Activated gamma-delta T cell treated with anti-CD3 and anti-CD28 coated beads, Interleukin-2, amount 50 U/mL, for 16 hours (primary cell): ENCODE data around the gene CGB1.
"Not testable (repeated sequence)": the region's sequence is repeated elsewhere in the genome, so short reads cannot be mapped to it uniquely, and the experiment has no call there.

ENCODE experiments used
- DNase-seq: peaks from one replicate; pipeline ENCODE4 v3.0.0-alpha.2; 2020; ENCODE audit warnings: low read depth

CGB1 gene

DNA sequence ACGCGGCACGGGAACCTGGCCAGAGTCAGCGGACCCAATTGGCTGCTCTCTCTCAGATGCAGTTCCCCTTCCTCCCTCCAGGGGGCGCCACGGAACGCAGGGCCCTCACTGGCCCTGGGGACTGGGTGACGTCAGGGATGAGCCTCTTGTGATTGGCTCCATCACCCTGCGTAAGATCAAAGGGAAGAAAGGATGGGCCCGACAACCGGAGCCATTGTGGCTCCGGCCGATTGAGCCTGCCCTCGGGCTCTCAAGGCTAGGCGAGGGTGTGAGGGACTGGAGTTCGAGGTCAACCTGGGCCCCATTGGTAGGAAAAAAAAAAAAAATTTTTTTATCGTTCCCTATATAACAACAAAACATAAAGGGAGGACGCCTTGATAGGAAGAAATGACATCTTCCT is at the start of gene CGB1:
Gene CGB1, minus strand, starts transcription at position 81 of the 400 bp plus-strand sequence. CDS start 184 bp downstream, outside the sequence.
- not testable (repeated sequence) for DNase-seq

DNA sequence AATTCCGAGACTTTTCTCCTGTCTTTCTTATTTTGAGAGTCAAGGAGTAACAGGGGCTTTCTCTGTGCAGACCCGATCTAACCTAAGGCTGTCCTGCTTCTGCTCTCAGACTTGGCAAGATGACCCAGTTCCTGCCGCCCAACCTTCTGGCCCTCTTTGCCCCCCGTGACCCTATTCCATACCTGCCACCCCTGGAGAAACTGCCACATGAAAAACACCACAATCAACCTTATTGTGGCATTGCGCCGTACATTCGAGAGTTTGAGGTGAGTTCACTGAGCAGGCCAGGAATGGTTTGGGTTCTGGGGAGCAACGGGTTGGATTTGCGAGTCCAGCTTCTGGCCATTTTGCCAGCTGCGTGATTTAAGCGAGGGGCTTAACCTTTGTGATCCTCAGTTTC is 49.6 kb upstream of the CGB1 start:
- no peak for DNase-seq

DNA sequence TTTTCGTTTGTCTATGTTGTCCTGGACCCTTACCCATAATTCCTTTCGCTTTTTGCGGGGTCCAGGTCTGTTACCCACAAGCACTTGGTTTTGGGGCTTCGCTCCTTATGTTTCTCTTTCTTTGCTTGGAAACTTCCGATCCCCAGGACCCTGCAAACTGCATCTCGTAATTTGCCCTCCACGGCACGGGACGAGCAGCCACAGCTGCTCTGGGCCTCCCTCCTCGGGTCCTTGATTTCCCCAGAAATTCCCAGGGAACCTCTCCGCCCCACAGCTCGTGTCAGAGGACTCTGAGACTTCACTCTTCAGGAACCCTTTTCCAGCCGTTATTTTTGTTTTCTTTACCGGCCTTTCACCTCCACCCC is 49.2 kb upstream of the CGB1 start:
- DNase-seq = no peak

DNA sequence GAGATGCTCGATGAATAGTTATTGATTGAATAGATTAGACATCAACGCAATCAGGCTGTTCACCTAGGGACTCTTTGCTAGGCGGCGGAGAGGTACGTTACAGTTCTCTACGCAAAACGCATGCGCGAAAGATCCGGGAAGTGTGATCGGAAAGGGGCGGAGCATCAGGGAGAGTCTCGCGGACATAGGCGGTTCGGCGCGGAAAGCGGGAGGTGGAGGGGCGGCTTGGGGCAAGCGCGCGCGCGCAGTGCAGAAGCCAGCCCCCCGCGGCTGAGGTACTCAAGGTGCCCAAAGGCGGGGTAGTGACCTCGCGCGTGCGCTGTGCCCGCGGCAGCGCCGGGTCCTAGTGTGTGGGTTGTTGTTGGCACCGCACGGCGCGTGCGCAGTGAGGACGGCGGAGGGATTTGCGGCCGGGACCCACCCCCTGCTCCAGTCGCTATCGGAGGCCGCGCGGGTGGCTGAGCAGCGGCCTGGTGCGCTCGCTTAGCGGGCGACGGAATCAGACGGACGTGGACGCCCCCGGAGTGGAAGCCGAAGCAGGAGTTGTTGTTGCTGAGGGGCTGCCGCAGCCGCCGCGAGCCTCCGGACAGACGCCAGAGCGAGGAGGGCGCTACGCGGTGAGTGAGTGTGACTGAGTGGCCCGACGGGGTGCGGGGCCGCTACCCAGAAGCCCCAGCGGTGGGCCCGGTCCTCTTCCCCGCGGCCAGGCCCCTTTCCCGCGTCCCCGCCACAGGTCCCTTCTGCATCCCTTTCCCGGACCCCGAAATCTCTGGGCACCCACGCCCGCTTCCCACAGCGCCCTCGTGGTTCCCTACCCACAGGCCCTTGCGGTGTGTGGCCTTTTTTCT is 48.5 kb upstream of the CGB1 start, which contains the start of gene SNRNP70:
Gene SNRNP70, plus strand, starts transcription at position 432 of the 848 bp plus-strand sequence. CDS start 964 bp downstream, outside the sequence.
- DNase-seq = peak; percentile 98

DNA sequence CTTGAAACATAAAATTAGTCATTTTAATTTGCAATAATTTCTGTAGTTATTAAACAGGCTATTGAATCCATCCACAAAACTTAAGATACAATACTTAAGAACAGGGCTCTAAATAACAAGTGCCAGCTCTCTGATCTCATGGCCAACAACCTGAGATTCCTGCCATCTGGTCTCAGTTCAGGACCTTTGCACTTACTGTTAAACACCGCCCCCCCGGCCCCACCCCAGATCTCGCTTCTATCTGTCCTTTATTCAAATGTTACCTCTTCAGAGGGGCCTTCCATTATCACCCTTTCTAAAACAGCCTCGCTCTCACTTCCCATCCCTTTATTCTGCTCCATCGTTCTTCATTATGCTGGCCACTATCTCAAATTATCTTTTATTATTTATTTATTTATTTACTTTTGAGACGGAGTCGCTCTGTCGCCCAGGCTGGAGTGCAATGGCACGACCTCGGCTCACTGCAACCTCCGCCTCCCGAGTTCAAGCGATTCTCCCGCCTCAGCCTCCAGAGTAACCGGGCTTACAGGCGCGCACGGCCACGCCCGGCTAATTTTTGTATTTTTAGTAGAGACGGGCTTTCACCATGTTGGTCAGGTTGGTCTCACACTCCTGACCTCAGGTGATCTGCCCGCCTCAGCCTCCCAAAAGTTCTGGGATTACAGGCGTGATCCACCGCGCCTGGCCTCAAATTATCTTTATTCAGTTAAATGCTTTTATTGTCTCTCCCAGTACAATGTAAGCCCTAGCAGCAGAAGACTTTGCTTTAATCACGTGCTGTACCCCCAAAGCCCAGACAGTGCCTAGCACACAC is 47.7 kb upstream of the CGB1 start:
- no peak for DNase-seq

DNA sequence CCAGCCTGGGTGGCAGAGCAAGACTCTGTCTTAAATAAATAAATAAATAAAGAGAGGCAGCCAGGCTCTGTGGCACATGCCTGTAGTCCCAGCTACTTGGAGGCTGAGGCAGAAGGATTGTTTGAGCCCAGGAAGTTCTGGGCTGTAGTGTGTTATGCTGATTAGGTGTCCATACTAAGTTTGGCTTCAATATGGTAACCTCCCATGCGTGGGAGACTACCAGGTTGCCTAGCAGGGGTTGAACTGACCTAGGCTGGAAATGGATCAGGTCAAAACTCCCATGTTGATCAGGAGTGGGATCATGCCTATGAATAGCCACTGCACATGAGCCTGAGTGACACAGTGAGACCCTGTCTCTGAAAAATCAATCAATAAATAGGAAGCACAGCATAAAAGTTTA is 44.6 kb upstream of the CGB1 start:
- no peak for DNase-seq

DNA sequence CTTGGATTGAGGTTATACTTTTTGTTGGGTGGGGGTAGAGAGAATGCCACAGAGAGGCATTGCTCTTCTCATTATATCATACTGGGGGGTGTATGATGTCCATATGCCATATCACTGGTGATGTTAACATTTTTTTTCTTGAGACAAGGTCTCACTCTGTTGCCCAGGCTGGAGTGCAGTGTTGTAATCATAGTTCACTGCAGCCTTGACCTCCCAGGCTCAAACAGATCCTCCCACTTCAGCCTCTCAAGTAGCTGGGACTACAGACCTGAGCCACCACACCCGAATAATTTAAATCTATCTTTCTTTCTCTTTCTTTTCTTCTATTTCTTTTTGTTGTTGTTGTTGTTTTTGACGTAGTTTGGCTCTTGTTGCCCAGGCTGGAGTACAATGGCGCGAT is 43.7 kb upstream of the CGB1 start:
- no peak for DNase-seq

DNA sequence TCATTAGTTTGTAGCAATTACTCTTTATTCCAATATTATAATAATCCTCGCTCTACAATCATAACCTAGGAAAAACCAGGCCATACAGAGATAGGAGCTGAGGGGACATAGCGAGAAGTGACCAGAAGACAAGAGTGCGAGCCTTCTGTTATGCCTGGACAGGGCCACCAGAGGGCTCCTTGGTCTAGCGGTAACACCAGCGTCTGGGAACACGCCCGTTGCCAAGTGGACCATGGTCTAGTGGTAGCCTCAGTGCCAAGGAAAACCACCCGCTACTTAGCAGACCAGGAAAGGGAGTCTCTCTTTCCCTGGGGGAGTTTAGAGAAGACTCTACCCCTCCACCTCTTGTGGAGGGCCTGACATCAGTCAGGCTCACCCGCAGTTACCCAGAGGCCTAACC is 38.2 kb upstream of the CGB1 start:
- DNase-seq = not testable (repeated sequence)

DNA sequence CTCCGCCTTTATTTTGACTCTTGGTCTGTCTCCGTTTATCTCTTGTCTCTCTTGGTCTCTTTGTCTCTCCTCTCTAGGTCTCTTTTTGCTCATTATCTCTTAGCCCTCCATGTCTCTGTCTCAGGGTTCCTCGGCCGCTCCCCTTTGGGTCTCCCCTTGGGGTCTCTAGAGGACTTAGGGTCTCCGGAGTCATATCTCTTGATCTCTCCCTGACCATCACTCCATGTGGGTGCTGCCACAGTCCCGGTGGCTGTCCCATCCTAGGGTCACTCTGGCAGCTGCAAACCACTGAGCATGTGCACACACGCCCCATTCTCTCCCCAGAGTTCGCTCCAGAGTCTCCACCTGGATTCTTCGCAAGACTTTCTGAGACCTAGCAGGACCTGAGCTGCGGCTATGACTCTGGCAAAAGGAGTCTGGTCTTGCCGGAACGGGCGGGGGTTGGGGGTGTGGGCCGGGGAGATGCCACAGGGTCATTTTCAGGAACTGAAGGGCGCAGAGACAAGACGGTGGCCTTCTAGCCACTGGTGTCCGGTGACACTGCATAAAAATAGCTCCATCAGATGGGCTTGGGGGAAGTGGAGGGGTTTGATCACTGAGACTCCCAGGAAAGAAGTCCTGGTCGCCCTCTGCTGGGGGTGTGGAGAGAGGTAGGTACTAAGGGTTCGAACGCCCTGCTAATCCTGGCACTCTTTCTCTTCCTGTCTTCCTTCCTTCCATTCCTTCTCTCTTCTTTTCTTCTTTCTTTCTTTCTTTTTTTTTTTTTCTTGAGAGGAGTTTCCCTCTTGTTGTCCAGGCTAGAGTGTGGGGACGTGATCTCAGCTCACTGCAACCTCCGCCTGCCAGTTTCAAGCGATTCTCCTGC is 37.1 kb upstream of the CGB1 start:
- no peak for DNase-seq

DNA sequence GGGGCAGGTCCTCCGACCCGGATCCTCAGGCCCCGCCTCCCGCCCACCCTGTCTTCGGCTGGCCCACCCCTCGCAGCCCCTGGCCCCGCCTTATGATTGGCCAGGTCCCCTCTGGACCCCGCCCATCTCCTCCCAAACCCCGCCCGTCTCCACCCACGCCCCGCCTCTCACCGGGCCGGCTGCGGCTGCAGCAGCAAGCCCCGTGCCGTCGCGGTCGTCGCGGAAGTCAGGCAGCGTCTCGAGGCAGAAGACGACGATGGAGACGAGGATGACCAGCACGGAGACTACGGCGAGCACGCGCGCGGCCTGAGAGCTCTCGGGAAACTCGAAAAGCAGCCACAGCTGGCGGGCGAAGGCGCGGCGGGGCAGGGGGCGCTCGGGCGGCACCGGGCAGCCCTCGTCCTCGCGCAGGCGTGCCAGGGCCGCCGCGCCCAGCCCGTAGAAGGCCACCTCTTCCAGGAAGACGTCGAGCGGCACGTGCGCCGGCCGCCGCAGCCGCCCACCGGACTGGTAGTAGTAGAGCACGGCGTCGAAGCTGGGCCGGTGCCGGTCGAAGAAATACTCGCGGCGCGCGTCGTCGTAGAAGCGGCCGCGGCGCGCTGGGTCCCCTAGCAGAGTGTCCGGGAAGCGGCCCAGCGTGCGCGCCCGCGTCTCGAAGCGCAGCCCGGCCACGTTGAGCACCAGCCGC is 35.3 kb upstream of the CGB1 start:
- no peak for DNase-seq

DNA sequence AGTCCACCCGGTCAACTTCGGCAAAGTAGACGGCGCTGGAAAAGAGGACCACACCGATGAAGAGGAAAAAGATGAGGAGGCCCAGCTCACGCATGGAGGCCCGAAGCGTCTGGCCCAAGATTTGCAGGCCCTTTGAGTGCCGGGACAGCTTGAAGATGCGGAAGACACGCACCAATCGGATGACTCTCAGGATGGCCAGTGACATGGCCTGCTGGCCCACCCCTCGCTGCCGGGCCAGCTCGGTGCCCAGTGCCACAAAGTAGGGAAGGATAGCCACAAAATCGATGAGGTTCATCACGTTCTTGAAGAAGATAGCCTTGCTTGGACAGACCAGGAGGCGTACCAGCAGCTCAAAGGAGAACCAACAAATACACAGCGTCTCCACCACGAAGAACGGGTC is 33.7 kb upstream of the CGB1 start:
- no peak for DNase-seq

DNA sequence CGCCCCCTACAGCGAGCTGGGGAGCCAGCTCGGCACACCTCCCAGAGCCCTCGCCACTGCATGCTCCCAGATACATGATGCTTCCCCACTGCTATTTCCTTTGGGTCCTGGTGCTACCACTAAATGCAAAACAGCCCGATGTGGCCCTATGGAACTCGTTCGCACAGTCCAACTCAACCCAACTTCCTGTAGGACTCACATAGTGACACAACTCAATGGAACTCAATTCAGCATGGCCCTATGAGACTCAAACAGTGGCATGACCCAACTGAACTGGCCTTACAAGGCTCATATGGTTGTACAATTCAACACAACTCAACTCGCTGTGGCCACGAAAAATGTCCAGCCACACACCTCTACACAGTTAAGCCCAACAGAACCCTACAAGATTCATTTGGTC is 32.3 kb upstream of the CGB1 start:
- no peak for DNase-seq

DNA sequence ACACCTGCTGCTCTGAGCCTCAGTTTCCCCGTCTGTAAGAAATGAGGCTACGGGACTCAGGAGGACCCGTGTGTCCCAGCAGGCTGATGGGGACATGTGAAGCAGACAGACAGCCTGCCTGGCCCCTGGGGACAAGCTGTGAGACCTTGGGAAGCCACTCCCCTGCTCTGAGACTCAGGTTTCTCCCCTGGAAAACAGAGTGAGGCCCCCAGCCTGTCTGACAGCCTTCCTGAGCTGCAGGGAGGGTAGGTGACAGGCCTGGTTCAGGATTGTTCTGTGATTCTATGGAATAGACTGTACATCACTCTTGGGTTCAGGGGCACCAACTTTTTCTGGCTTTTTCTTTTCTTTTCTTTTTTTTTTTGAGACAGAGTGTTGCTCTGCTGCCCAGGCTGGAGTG is 30.9 kb upstream of the CGB1 start:
- no peak for DNase-seq

DNA sequence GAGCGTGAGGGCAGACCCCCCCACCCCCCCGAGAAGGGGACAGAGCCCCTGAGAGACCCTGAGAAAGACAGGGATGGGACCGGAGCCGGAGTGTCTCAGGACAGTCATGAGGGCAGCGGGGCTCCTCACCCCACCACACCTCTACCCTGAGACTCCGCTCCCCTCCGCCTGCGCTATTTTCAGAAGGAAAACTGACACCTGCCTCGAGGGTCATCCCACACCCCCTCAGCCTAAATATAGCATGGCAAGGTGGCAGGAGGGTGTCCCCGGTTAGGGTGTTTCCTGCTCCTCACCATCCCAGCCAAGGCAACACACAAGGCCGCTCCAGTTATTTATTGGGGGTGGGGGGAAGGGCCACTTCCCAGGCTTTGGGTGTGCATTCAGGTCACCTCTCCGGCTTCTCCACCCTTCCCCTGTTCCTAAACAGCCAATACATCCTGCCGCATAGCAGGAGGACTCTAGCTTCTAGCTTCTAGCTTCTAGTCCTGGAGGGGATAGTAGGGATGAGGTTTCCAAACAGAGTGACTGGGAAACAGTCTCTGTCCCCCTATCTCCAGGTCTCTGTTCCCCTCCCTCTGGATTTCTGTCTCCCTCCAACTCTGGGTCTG is 29.3 kb upstream of the CGB1 start:
- DNase-seq = no peak

DNA sequence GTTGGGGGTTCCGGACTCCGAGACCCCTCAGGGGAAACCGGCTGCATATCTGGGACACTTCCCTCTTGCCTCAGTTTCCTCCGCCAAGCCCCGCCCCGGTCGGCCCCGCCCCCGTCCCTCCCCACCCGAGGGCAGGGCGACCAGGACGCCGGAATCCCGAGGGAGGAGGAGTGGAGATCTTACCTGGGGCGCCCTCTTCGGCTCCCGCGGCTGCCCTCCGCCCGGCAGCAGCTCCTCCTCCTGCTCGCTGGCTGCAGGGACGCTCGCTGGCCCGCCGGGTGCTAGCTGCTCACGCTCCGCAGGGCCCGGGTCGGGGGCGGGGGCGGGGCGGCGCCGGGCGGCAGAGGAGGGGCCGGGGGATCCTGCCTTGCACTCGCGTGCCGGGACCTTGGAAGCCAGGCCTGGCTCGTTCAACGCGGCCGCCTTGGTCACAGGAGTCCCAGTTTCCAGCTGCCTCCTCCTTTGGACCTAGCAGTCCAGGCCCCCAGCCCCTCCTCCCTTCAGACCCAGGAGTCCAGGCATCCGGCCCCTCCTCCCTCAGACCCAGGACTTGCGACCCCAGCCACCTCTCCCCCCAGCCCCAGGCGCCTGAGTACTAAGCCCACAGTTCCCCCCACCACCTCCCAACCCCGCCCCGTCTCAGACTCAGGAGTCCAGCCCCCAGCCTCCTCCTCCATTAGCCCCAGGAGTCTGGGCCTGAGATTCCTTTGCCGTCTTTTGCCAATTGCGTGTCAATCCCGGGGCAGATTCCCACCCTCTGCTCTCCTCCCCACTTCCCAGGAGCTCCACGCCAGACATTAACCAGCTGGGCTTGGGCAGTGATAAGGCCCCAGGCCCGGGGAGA is 28.3 kb upstream of the CGB1 start, which contains the start of gene NTF4:
Gene NTF4, minus strand, starts transcription at position 51 of the 844 bp plus-strand sequence. CDS start 2,821 bp downstream, outside the sequence.
- no peak for DNase-seq

DNA sequence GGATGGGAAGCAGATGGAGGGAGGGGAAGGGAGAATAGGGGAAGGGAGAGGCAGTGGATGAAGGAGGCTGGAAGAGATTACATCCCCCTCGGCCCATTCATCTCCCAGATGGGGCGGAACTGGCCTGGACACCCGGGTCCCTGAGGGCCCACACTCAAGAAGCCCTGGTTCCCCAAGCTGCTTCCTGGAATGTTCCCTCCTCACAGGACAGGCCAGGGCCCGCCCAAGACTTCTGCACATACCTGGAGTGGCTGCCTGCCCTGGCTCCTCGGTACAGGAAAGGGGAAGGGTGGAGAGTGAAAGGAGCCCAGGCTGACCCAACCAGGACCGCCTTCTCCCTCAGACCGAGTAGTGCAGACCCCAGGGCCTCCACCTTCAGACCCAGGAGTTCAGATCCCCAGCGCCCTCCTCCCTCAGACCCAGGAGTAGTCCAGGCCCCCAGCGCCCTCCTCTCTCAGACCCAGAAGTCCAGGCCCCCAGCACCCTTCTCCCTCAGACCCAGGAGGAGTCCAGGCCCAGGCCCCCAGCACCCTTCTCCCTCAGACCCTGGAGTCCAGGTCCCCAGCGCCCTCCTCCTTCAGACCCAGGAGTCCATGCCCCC is 27.4 kb upstream of the CGB1 start:
- DNase-seq = no peak

DNA sequence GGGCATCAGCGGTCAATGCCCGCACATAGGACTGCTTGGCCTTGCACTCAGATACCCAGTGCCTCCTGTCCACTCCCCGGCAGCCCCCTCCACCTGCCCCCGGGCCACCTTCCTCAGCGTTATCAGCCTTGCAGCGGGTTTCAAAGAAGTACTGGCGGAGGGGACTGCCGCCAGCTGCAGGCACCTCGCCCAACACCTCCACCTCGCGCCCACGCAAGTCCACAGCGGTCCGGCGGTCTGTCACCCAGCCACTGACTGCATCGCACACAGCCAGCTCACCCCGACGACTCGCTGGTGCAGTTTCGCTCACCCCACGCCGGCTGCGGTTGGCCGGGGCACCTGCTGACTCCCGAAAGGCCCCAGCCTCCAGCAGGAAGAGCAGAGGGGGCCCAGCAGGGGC is 24.8 kb upstream of the CGB1 start:
- no peak for DNase-seq

DNA sequence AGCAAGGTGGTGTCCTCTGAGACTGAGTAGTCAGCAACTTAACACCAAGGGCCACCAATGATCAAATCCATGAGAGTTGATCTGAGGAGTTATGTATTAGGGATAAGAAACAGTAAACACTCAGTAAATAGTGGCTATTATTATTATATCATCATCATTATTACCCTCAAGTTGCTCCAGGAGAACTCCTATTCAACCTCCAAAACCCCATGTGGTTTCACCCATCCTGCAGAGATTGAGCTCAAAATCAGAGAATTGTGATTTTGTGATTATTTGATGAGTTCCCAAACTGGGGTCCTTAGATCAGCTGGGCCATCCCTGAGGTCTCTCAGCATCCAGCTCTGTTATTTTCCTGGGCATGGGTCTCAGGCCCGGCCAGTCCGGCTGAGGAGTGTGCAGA is 24.3 kb upstream of the CGB1 start:
- DNase-seq = no peak

DNA sequence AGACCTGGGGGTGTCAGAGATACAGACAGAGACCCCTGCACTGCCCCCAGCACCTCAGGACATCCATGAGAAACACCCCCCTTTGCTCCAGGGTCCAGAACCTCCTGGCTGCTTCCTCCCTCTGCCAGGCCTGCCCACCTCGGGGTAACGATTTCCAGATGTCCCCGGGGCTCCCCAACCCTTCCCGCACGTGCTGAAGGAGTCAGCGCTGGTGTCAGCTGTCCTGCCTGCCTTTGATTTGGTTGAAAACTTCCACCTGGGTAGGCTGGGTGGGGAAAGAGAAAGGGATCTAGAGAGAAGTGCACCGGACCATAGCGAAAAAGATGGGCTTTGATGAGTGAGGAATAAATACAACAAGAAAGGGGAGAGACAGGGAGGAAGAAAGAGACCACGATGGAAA is 22.4 kb upstream of the CGB1 start:
- no peak for DNase-seq

DNA sequence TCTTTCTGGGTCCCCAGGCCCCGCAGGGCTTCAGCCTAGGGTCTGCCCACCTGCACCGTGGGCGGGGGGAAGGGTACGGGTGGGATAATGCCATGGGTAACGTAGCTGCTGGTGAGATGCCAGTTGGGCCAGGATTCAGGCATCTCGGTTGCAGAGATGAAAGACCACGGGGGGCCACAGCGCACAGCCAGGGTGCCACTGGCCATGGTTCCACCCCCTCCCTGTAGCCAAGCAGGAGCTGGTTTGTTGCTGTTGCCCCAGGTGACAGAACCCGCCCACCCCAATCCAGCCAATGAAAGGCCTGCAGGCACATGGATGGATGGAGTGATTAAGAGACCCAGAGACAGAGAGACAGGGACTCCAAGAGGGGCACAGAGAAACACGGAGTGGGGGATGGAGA is 21.9 kb upstream of the CGB1 start:
- no peak for DNase-seq
